Liver (tissue), 2 donors: Measurements from ENCODE around the gene DAD1.
"Not testable (repeated sequence)": the region's sequence is repeated elsewhere in the genome, so short reads cannot be mapped to it uniquely, and the experiment has no call there.

Experiments used
- FOXA2 ChIP-seq: IDR thresholded peaks from 2 replicates; pipeline ENCODE4 v1.6.1; 2016; ENCODE audit warnings: antibody characterized with exemption
- RAD21 ChIP-seq, 2 donors: IDR thresholded peaks; 2 replicates each; pipeline ENCODE4 v1.6.1; 2016; ENCODE audit warnings: antibody characterized with exemption in 2 of 2, mild to moderate bottlenecking in 2 of 2
- TAF1 ChIP-seq: conservative IDR thresholded peaks from 2 replicates; pipeline ENCODE4 v1.6.1; 2016; ENCODE audit warnings: antibody characterized with exemption, mild to moderate bottlenecking
- donor health status: healthy.

- not testable (repeated sequence) for TF ChIP-seq RAD21 (IDR thresholded peaks at IDR 0.05); TAF1; FOXA2
These were observed 22.8 kb downstream of the DAD1 start for GRCh38 chr14:22566266-22566665.
